Measurements from ENCODE around the gene SSC5D. TPM values are rescaled to one million over a fixed set of nuclear protein-coding genes. Genes with fewer than 3 reads are reported as not detected.
"Not testable (repeated sequence)": the region's sequence is repeated elsewhere in the genome, so short reads cannot be mapped to it uniquely, and the experiment has no call there.

The SSC5D gene
- total RNA-seq, 1 experiment from 2014 or later = 1.0 TPM

GRCh38 chr19:55528030-55528803, 40.0 kb downstream of the SSC5D start:
- H2AFZ ChIP-seq (ENCODE audit: low read length) = no peak overlapping the region
- no peaks in the 10 kb centered on the region for H3K4me1 ChIP-seq (ENCODE audit: low read length)
- DNase-seq = no peak
- H4K20me1 ChIP-seq (ENCODE audit: insufficient read depth, low read depth, low read length) = no peaks in the 10 kb centered on the region
- no peaks in the 10 kb centered on the region for H3K36me3 ChIP-seq (ENCODE audit: insufficient read depth, low read length)
- no peak overlapping the region for H3K9ac ChIP-seq (ENCODE audit: low read length)
- H3K79me2 ChIP-seq (ENCODE audit: low read length) = no peaks in the 10 kb centered on the region
- no peaks in the 10 kb centered on the region for H3K27me3 ChIP-seq (ENCODE audit: low read length)
- H3K9me2 ChIP-seq (replicated peaks; ENCODE audit: insufficient read depth, low read length) = no peaks in the 10 kb centered on the region
- H3K4me3 ChIP-seq (ENCODE audit: low read length) = no peak overlapping the region
- no peak overlapping the region for H3K4me2 ChIP-seq (ENCODE audit: low read depth, low read length, poor library complexity, severe bottlenecking)
- H3K27ac ChIP-seq (ENCODE audit: low read length) = no peak overlapping the region
- peaks cover 6% of the 10 kb centered on the region; the same call in 1 of the 2 replicates for H3K9me3 ChIP-seq (ENCODE audit: low read length)

GRCh38 chr19:55529636-55530234, 41.5 kb downstream of the SSC5D start:
- H4K20me1 ChIP-seq (ENCODE audit: insufficient read depth, low read depth, low read length) = no peaks in the 10 kb centered on the region
- H3K9me3 ChIP-seq (ENCODE audit: low read length) = peaks cover 6% of the 10 kb centered on the region; the same call in 1 of the 2 replicates
- H3K4me1 ChIP-seq (ENCODE audit: low read length) = no peaks in the 10 kb centered on the region
- no peak for DNase-seq
- no peak overlapping the region for H3K9ac ChIP-seq (ENCODE audit: low read length)
- no peaks in the 10 kb centered on the region for H3K79me2 ChIP-seq (ENCODE audit: low read length)
- no peaks in the 10 kb centered on the region for H3K27me3 ChIP-seq (ENCODE audit: low read length)
- no peaks in the 10 kb centered on the region for H3K9me2 ChIP-seq (replicated peaks; ENCODE audit: insufficient read depth, low read length)
- no peak overlapping the region for H3K4me3 ChIP-seq (ENCODE audit: low read length)
- H3K27ac ChIP-seq (ENCODE audit: low read length) = no peak overlapping the region
- H3K4me2 ChIP-seq (ENCODE audit: low read depth, low read length, poor library complexity, severe bottlenecking) = no peak overlapping the region
- H2AFZ ChIP-seq (ENCODE audit: low read length) = no peak overlapping the region
- no peaks in the 10 kb centered on the region for H3K36me3 ChIP-seq (ENCODE audit: insufficient read depth, low read length)

- no peaks in the 10 kb centered on the region for H3K9me2 ChIP-seq (replicated peaks; ENCODE audit: insufficient read depth, low read length)
- H3K9ac ChIP-seq (ENCODE audit: low read length) = no peak overlapping the region
- H3K4me1 ChIP-seq (ENCODE audit: low read length) = no peaks in the 10 kb centered on the region
- H2AFZ ChIP-seq (ENCODE audit: low read length) = no peak overlapping the region
- no peak overlapping the region for H3K27ac ChIP-seq (ENCODE audit: low read length)
- DNase-seq = no peak
- H3K27me3 ChIP-seq (ENCODE audit: low read length) = no peaks in the 10 kb centered on the region
- H3K9me3 ChIP-seq (ENCODE audit: low read length) = peaks cover 6% of the 10 kb centered on the region; the same call in 1 of the 2 replicates
- H3K4me3 ChIP-seq (ENCODE audit: low read length) = no peak overlapping the region
- H3K4me2 ChIP-seq (ENCODE audit: low read depth, low read length, poor library complexity, severe bottlenecking) = no peak overlapping the region
- H3K36me3 ChIP-seq (ENCODE audit: insufficient read depth, low read length) = no peaks in the 10 kb centered on the region
- no peaks in the 10 kb centered on the region for H4K20me1 ChIP-seq (ENCODE audit: insufficient read depth, low read depth, low read length)
- H3K79me2 ChIP-seq (ENCODE audit: low read length) = no peaks in the 10 kb centered on the region
Observed at GRCh38 chr19:55530996-55531395, 42.8 kb downstream of the SSC5D start.

- H3K36me3 ChIP-seq (ENCODE audit: insufficient read depth, low read length); H4K20me1 ChIP-seq (ENCODE audit: insufficient read depth, low read depth, low read length); H3K9me3 ChIP-seq (ENCODE audit: low read length); H3K27me3 ChIP-seq (ENCODE audit: low read length); DNase-seq; H3K27ac ChIP-seq (ENCODE audit: low read length); H3K4me2 ChIP-seq (ENCODE audit: low read depth, low read length, poor library complexity, severe bottlenecking); H3K4me3 ChIP-seq (ENCODE audit: low read length); H3K9me2 ChIP-seq (replicated peaks; ENCODE audit: insufficient read depth, low read length); H3K79me2 ChIP-seq (ENCODE audit: low read length); H3K9ac ChIP-seq (ENCODE audit: low read length); H3K4me1 ChIP-seq (ENCODE audit: low read length); H2AFZ ChIP-seq (ENCODE audit: low read length): not testable (repeated sequence)
Observed at GRCh38 chr19:55534280-55534679, 46.0 kb downstream of the SSC5D start.

- no peaks in the 10 kb centered on the region for H3K27me3 ChIP-seq (ENCODE audit: low read length)
- H4K20me1 ChIP-seq (ENCODE audit: insufficient read depth, low read depth, low read length) = no peaks in the 10 kb centered on the region
- H3K4me3 ChIP-seq (ENCODE audit: low read length) = no peak overlapping the region
- H3K9me2 ChIP-seq (replicated peaks; ENCODE audit: insufficient read depth, low read length) = no peaks in the 10 kb centered on the region
- no peak overlapping the region for H2AFZ ChIP-seq (ENCODE audit: low read length)
- H3K9ac ChIP-seq (ENCODE audit: low read length) = no peak overlapping the region
- no peak for DNase-seq
- H3K79me2 ChIP-seq (ENCODE audit: low read length) = no peaks in the 10 kb centered on the region
- H3K9me3 ChIP-seq (ENCODE audit: low read length) = no peaks in the 10 kb centered on the region
- no peak overlapping the region for H3K27ac ChIP-seq (ENCODE audit: low read length)
- no peak overlapping the region for H3K4me2 ChIP-seq (ENCODE audit: low read depth, low read length, poor library complexity, severe bottlenecking)
- no peaks in the 10 kb centered on the region for H3K36me3 ChIP-seq (ENCODE audit: insufficient read depth, low read length)
- H3K4me1 ChIP-seq (ENCODE audit: low read length) = no peaks in the 10 kb centered on the region
Observed at GRCh38 chr19:55535173-55535964, 47.1 kb downstream of the SSC5D start.

GRCh38 chr19:55535965-55536350, 47.7 kb downstream of the SSC5D start:
- no peak overlapping the region for H3K4me2 ChIP-seq (ENCODE audit: low read depth, low read length, poor library complexity, severe bottlenecking)
- no peak for DNase-seq
- no peak overlapping the region for H3K27ac ChIP-seq (ENCODE audit: low read length)
- no peaks in the 10 kb centered on the region for H4K20me1 ChIP-seq (ENCODE audit: insufficient read depth, low read depth, low read length)
- H3K27me3 ChIP-seq (ENCODE audit: low read length) = no peaks in the 10 kb centered on the region
- H3K9me2 ChIP-seq (replicated peaks; ENCODE audit: insufficient read depth, low read length) = no peaks in the 10 kb centered on the region
- no peak overlapping the region for H2AFZ ChIP-seq (ENCODE audit: low read length)
- H3K9ac ChIP-seq (ENCODE audit: low read length) = no peak overlapping the region
- no peaks in the 10 kb centered on the region for H3K9me3 ChIP-seq (ENCODE audit: low read length)
- no peaks in the 10 kb centered on the region for H3K79me2 ChIP-seq (ENCODE audit: low read length)
- H3K4me1 ChIP-seq (ENCODE audit: low read length) = no peaks in the 10 kb centered on the region
- H3K36me3 ChIP-seq (ENCODE audit: insufficient read depth, low read length) = no peaks in the 10 kb centered on the region
- H3K4me3 ChIP-seq (ENCODE audit: low read length) = no peak overlapping the region

- Histone ChIP-seq H4K20me1 (ENCODE audit: insufficient read depth, low read depth, low read length) (no peaks in the 10 kb centered on the region), H2AFZ (ENCODE audit: low read length) (no peak overlapping the region), H3K36me3 (ENCODE audit: insufficient read depth, low read length) (no peaks in the 10 kb centered on the region), H3K79me2 (ENCODE audit: low read length) (no peaks in the 10 kb centered on the region), H3K9me2 (replicated peaks; ENCODE audit: insufficient read depth, low read length) (no peaks in the 10 kb centered on the region), H3K9me3 (ENCODE audit: low read length) (no peaks in the 10 kb centered on the region), H3K4me1 (ENCODE audit: low read length) (no peaks in the 10 kb centered on the region), H3K27ac (ENCODE audit: low read length) (no peak overlapping the region), H3K4me3 (ENCODE audit: low read length) (no peak overlapping the region), H3K27me3 (ENCODE audit: low read length) (no peaks in the 10 kb centered on the region), H3K9ac (ENCODE audit: low read length) (no peak overlapping the region), H3K4me2 (ENCODE audit: low read depth, low read length, poor library complexity, severe bottlenecking) (no peak overlapping the region)
- no peak for DNase-seq
Observed at GRCh38 chr19:55536366-55536765, 48.1 kb downstream of the SSC5D start.
